HepG2 (cell line): ENCODE results near the gene MRPL43. TPM values are rescaled to one million over a fixed set of nuclear protein-coding genes. Genes with fewer than 3 reads are reported as not detected.

Experiments used
- CCDC6 ChIP-seq: sonication (generic); formaldehyde crosslinking; IDR thresholded peaks from 2 replicates; pipeline ENCODE4 v1.8.1; 2022; ENCODE audit warnings: mild to moderate bottlenecking, missing genetic modification reagents, moderate library complexity
- FOXA3 ChIP-seq: IDR thresholded peaks from 2 replicates; pipeline ENCODE4 v1.6.1; 2016; ENCODE audit warnings: missing genetic modification reagents, missing compliant biosample characterization
- GATA4 ChIP-seq: sonication (generic); IDR thresholded peaks from 2 replicates; pipeline ENCODE4 v1.6.1; 2016; ENCODE audit warnings: antibody characterized with exemption, low read depth, borderline replicate concordance
- HDAC6 ChIP-seq: fragments of 200-600 bp; sonication (generic); IDR thresholded peaks from 2 replicates; pipeline ENCODE4 v1.7.0; 2017; ENCODE audit warnings: mild to moderate bottlenecking, antibody characterized with exemption, low read length, low read depth
- KAT2B ChIP-seq: fragments of 150-350 bp; IDR thresholded peaks from 2 replicates; pipeline ENCODE4 v1.6.1; 2014; ENCODE audit warnings: low read depth, low read length, borderline replicate concordance
- MAF1 ChIP-seq: sonication (generic); formaldehyde crosslinking; IDR thresholded peaks from 2 replicates; pipeline ENCODE4 v1.5.0; 2020; ENCODE audit warnings: missing genetic modification reagents, borderline replicate concordance
- MIER3 ChIP-seq: IDR thresholded peaks from 2 replicates; pipeline ENCODE4 v1.6.1; 2016; ENCODE audit warnings: missing compliant biosample characterization, borderline replicate concordance
- POLR2G ChIP-seq: fragments of 200-400 bp; formaldehyde crosslinking; IDR thresholded peaks from 2 replicates; pipeline ENCODE4 v1.6.1; 2018; ENCODE audit warnings: mild to moderate bottlenecking, low read depth, low read length, moderate library complexity
- SMAD9 ChIP-seq: sonication (generic); formaldehyde crosslinking; IDR thresholded peaks from 2 replicates; pipeline ENCODE4 v1.5.1; 2020; ENCODE audit warnings: mild to moderate bottlenecking, missing genetic modification reagents
- SRY ChIP-seq: sonication (generic); formaldehyde crosslinking; IDR thresholded peaks from 2 replicates; pipeline ENCODE4 v1.8.0; 2022; ENCODE audit warnings: mild to moderate bottlenecking, missing genetic modification reagents
- TOPORS ChIP-seq: sonication (generic); formaldehyde crosslinking; IDR thresholded peaks from 2 replicates; pipeline ENCODE4 v1.8.0; 2023; ENCODE audit warnings: mild to moderate bottlenecking, missing genetic modification reagents
- WIZ ChIP-seq: sonication (generic); formaldehyde crosslinking; IDR thresholded peaks from 2 replicates; pipeline ENCODE4 v1.5.1; 2020; ENCODE audit warnings: mild to moderate bottlenecking, missing genetic modification reagents
- ZBTB42 ChIP-seq: sonication (generic); formaldehyde crosslinking; IDR thresholded peaks from 2 replicates; pipeline ENCODE4 v1.5.0; 2020; ENCODE audit warnings: mild to moderate bottlenecking, missing genetic modification reagents
- ZFAT ChIP-seq: sonication (generic); formaldehyde crosslinking; conservative IDR thresholded peaks from 2 replicates; pipeline ENCODE4 v1.8.1; 2023; ENCODE audit warnings: missing genetic modification reagents, inconsistent platforms
- ZNF101 ChIP-seq: sonication (generic); formaldehyde crosslinking; IDR thresholded peaks from 2 replicates; pipeline ENCODE4 v1.4.0; 2020; ENCODE audit warnings: mild to moderate bottlenecking, low read depth, missing genetic modification reagents, borderline replicate concordance
- ZNF12 ChIP-seq: sonication (generic); formaldehyde crosslinking; IDR thresholded peaks from 2 replicates; pipeline ENCODE4 v1.5.0; 2020; ENCODE audit warnings: missing genetic modification reagents
- ZNF343 ChIP-seq: sonication (generic); formaldehyde crosslinking; IDR thresholded peaks from 2 replicates; pipeline ENCODE4 v1.4.0; 2020; ENCODE audit warnings: mild to moderate bottlenecking, missing genetic modification reagents
- ZNF569 ChIP-seq: sonication (generic); formaldehyde crosslinking; IDR thresholded peaks from 2 replicates; pipeline ENCODE4 v1.5.0; 2020; ENCODE audit warnings: mild to moderate bottlenecking, missing genetic modification reagents, moderate library complexity, borderline replicate concordance
- polyA plus RNA-seq, 8 experiments: library from polyadenylated mRNA; depleted of rRNA in 3 of 8; stranded (reverse) in 7 of 8; unstranded in 1 of 8; fragments of >200 nt; fragmentation: Illumina TruSeq in 4 of 8; extraction: Trizol in 4 of 8; gene quantifications; 2 replicates each; pipeline versions ENCODE4 v1.2.1 to v1.2.3, GENCODE V29; 2011 to 2016; ENCODE audit warnings: low read depth in 4 of 8, missing spikeins in 1 of 8, mixed read lengths in 1 of 8; ENCODE audit not compliant: insufficient read depth in 1 of 8
- total RNA-seq, 5 experiments: library from RNA; depleted of rRNA; stranded (reverse); fragments of >200 nt; fragmentation: Illumina TruSeq; extraction: Trizol; gene quantifications; 2 replicates each; pipeline ENCODE4 v1.2.3, GENCODE V29; 2016; ENCODE audit warnings: low read depth in 1 of 5
- TF ChIP-seq, protein P1 (sequence below): sonication (generic); formaldehyde crosslinking; IDR thresholded peaks from 2 replicates; pipeline ENCODE4 v1.8.0; 2022; ENCODE audit warnings: mild to moderate bottlenecking, missing genetic modification reagents, moderate library complexity
- TF ChIP-seq, protein P2 (sequence below): sonication (generic); formaldehyde crosslinking; conservative IDR thresholded peaks from 2 replicates; pipeline ENCODE4 v1.4.0; 2020; ENCODE audit warnings: missing genetic modification reagents
- TF ChIP-seq, protein P3 (sequence below): sonication (generic); formaldehyde crosslinking; IDR thresholded peaks from 2 replicates; pipeline ENCODE4 v1.4.0; 2020; ENCODE audit warnings: missing genetic modification reagents
- TF ChIP-seq, protein P4 (sequence below): fragments of 450-650 bp; IDR thresholded peaks from 2 replicates; pipeline ENCODE4 v1.6.1; 2016
- TF ChIP-seq, protein P5 (sequence below): sonication (generic); formaldehyde crosslinking; IDR thresholded peaks from 2 replicates; pipeline ENCODE4 v1.4.0; 2020; ENCODE audit warnings: missing genetic modification reagents

Gene MRPL43
- total and polyA plus RNA-seq, 2 of the 13 experiments (the other 11 are each of a cell fraction or from before 2014, with no cell fraction given): 71.0 to 73.7 TPM

DNA sequence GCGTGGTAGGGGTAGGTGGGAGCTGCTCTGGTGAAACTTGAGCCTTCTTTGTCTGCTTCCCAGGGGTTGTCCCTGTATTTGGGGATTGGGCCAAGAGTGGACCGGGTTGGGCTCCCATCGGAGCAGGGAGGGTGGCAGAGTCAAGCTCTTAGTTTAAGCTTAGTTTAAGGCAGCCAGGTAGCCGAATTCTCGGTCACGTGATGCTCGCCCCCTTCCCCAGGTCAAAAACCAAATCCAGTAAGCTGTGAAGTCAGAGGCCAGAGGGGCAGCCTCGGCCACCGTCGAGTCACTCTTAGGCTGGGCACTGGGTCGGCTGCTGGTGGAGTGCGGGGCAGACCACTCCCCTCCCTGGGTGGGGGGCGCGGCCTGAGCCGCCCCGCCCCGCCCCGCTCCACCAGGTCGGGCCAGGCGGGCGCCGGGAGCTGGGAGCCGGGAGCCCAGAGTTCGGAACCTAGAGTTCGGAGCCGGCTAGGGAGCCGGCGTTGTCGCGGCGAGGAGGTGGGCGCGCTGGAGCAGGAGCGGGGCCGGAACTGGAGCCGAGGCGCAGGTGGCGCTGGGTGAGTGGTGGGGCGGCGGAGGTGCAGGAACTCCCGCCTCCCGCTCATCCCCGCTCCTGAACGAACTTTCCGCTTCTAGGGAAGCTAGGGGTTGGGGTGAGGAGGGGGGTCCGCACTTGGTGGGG lies 9.5 kb upstream of the MRPL43 start (continued):
- TF ChIP-seq, protein P1, sequence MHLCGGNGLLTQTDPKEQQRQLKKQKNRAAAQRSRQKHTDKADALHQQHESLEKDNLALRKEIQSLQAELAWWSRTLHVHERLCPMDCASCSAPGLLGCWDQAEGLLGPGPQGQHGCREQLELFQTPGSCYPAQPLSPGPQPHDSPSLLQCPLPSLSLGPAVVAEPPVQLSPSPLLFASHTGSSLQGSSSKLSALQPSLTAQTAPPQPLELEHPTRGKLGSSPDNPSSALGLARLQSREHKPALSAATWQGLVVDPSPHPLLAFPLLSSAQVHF (CRISPR knock-in tag): no peak
- TF ChIP-seq, protein P2, sequence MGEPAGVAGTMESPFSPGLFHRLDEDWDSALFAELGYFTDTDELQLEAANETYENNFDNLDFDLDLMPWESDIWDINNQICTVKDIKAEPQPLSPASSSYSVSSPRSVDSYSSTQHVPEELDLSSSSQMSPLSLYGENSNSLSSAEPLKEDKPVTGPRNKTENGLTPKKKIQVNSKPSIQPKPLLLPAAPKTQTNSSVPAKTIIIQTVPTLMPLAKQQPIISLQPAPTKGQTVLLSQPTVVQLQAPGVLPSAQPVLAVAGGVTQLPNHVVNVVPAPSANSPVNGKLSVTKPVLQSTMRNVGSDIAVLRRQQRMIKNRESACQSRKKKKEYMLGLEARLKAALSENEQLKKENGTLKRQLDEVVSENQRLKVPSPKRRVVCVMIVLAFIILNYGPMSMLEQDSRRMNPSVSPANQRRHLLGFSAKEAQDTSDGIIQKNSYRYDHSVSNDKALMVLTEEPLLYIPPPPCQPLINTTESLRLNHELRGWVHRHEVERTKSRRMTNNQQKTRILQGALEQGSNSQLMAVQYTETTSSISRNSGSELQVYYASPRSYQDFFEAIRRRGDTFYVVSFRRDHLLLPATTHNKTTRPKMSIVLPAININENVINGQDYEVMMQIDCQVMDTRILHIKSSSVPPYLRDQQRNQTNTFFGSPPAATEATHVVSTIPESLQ: no peak
- TF ChIP-seq WIZ (CRISPR knock-in tag): 0 out of 2 replicates have a peak, but pooled peaks have one; percentile 7
- no peak for TF ChIP-seq SRY (CRISPR knock-in tag)
- TF ChIP-seq CCDC6: no peak
- TF ChIP-seq FOXA3 (CRISPR knock-in tag): no peak
- TF ChIP-seq, protein P3, sequence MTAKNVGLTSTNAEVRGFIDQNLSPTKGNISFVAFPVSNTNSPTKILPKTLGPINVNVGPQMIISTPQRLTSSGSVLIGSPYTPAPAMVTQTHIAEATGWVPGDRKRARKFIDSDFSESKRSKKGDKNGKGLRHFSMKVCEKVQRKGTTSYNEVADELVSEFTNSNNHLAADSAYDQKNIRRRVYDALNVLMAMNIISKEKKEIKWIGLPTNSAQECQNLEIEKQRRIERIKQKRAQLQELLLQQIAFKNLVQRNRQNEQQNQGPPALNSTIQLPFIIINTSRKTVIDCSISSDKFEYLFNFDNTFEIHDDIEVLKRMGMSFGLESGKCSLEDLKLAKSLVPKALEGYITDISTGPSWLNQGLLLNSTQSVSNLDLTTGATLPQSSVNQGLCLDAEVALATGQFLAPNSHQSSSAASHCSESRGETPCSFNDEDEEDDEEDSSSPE (CRISPR knock-in tag): 0 out of 2 replicates have a peak, but pooled peaks have one; percentile 9
- no peak for TF ChIP-seq HDAC6
- no peak for TF ChIP-seq ZFAT (CRISPR knock-in tag)
- no peak for TF ChIP-seq MIER3
- peak; percentile 56; the same call in 1 of the 2 replicates for TF ChIP-seq POLR2G
- TF ChIP-seq ZBTB42: no peak; the same call in 1 of the 2 replicates
- TF ChIP-seq MAF1: no peak
- 0 out of 2 replicates have a peak, but pooled peaks have one; percentile 37 for TF ChIP-seq ZNF101 (CRISPR knock-in tag)
- no peak for TF ChIP-seq ZNF12
- no peak for TF ChIP-seq ZNF569
- TF ChIP-seq GATA4: 0 out of 2 replicates have a peak, but pooled peaks have one; percentile 24
- TF ChIP-seq, protein P4, sequence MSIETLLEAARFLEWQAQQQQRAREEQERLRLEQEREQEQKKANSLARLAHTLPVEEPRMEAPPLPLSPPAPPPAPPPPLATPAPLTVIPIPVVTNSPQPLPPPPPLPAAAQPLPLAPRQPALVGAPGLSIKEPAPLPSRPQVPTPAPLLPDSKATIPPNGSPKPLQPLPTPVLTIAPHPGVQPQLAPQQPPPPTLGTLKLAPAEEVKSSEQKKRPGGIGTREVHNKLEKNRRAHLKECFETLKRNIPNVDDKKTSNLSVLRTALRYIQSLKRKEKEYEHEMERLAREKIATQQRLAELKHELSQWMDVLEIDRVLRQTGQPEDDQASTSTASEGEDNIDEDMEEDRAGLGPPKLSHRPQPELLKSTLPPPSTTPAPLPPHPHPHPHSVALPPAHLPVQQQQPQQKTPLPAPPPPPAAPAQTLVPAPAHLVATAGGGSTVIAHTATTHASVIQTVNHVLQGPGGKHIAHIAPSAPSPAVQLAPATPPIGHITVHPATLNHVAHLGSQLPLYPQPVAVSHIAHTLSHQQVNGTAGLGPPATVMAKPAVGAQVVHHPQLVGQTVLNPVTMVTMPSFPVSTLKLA: no peak
- no peak for TF ChIP-seq KAT2B
- peak; percentile 22; the same call in 1 of the 2 replicates for TF ChIP-seq ZNF343 (CRISPR knock-in tag)
- TF ChIP-seq TOPORS (CRISPR knock-in tag): no peak
- TF ChIP-seq SMAD9 (CRISPR knock-in tag): no peak
- TF ChIP-seq, protein P5, sequence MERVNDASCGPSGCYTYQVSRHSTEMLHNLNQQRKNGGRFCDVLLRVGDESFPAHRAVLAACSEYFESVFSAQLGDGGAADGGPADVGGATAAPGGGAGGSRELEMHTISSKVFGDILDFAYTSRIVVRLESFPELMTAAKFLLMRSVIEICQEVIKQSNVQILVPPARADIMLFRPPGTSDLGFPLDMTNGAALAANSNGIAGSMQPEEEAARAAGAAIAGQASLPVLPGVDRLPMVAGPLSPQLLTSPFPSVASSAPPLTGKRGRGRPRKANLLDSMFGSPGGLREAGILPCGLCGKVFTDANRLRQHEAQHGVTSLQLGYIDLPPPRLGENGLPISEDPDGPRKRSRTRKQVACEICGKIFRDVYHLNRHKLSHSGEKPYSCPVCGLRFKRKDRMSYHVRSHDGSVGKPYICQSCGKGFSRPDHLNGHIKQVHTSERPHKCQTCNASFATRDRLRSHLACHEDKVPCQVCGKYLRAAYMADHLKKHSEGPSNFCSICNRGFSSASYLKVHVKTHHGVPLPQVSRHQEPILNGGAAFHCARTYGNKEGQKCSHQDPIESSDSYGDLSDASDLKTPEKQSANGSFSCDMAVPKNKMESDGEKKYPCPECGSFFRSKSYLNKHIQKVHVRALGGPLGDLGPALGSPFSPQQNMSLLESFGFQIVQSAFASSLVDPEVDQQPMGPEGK (CRISPR knock-in tag): peak; percentile 58
